Urinary bladder (tissue), 4 donors: ENCODE data around the gene CYP3A5. TPM values are rescaled to one million over a fixed set of nuclear protein-coding genes. Genes with fewer than 3 reads are reported as not detected.
"Not testable (repeated sequence)": the region's sequence is repeated elsewhere in the genome, so short reads cannot be mapped to it uniquely, and the experiment has no call there.

Source experiments
- DNase-seq: peaks from one replicate; pipeline ENCODE4 v3.0.0-alpha.2; 2015; ENCODE audit errors: extremely low spot score
- H3K27ac ChIP-seq: one replicate; pipeline ENCODE4 v1.5.1; 2013; ENCODE audit warnings: low read depth, mild to moderate bottlenecking, moderate library complexity
- H3K36me3 ChIP-seq: one replicate; pipeline ENCODE4 v1.6.1; 2013; ENCODE audit warnings: mild to moderate bottlenecking, moderate library complexity; ENCODE audit not compliant: insufficient read depth
- H3K4me1 ChIP-seq: one replicate; pipeline ENCODE4 v1.6.1; 2013; ENCODE audit warnings: mild to moderate bottlenecking, moderate library complexity; ENCODE audit not compliant: insufficient read depth
- H3K4me3 ChIP-seq: one replicate; pipeline ENCODE4 v1.5.1; 2013; ENCODE audit warnings: low read depth, low read length
- WGBS: extraction: QIAGEN DNeasy Blood & Tissue Kit; methylation state at CpG from one replicate; pipeline ENCODE4 v1.1.7; 2013; 5-methylcytosine and 5-hydroxymethylcytosine counted together
- polyA plus RNA-seq: library from polyadenylated mRNA; stranded (reverse); fragments of 200-250 nt; gene quantifications from one replicate; pipeline ENCODE4 v1.2.3, GENCODE V29; 2013
- total RNA-seq: library from RNA; depleted of rRNA; stranded (reverse); fragments of >200 nt; gene quantifications from one replicate; pipeline ENCODE4 v1.2.3, GENCODE V29; 2014
- donor health status: healthy with polysubstance abuse.
- donor health status: healthy.

CYP3A5 gene
- total and polyA plus RNA-seq, 2 donors = 7.1 to 29.9 TPM

DNA sequence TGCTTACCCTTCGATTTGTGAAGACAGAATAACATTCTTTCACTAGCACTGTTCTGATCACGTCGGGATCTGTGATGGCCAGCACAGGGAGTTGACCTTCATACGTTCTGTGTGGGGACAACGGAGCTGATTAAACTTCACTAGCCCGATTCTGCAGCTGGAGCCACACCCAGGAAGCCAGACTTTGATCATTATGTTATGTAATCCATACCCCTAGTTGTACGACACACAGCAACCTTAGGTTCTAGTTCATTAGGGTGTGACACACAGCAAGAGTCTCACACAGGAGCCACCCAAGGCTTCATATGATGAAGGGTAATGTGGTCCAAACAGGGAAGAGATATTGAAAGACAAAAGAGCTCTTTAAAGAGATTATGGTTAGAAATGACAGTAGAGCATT lies 7.2 kb downstream of the CYP3A5 start:
- WGBS = 90% methylated on average over 7 of the region's 7 CpGs
- H3K36me3 ChIP-seq = peaks cover 6% of the 10 kb centered on the region
- H3K27ac ChIP-seq = no peak overlapping the region
- no peak overlapping the region for H3K4me3 ChIP-seq
- no peaks in the 10 kb centered on the region for H3K4me1 ChIP-seq
- DNase-seq = no peak

DNA sequence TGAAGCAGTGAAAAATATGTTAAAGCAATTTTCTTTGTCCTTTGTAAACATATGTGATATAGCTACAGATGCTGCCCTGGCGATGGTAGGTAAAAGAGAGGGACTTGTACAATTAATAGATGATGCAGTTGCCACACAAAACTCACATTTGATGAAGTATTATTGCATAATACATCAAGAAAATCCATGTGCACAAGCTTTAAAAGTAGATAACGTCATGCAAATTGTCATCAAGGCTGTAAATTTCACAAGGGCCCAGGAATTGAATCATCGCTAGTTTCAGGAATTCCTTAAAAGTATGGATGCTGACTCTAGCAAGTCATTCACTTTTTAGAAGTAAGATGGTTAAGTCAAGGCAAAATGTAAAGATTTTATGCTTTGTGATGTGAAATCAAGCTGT lies 10.0 kb downstream of the CYP3A5 start:
- H3K36me3 ChIP-seq = peaks cover 6% of the 10 kb centered on the region
- no peak overlapping the region for H3K27ac ChIP-seq
- no peak for DNase-seq
- H3K4me3 ChIP-seq = no peak overlapping the region
- H3K4me1 ChIP-seq = no peaks in the 10 kb centered on the region
- 84% methylated on average over 3 of the region's 3 CpGs for WGBS

DNA sequence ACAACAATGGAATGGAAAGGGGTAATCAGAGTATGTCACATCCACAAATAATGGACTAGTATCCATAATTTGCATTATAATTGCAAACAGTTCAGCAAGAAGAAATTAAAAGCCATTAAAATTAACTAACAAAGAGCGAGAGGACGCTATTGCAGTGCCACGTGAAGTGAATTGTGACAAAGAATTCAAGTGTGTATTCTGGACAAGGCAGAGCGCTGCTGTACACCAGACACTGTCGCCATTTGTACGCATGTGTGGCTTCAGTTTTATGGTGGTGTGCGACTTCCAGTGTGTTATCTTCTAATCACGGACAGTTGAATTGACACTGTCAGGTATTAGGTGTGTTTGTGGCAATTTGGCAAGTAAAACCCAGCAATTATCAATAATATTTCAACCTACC lies 11.3 kb downstream of the CYP3A5 start:
- 95% methylated on average over 8 of the region's 8 CpGs for WGBS
- no peak for DNase-seq
- Histone ChIP-seq H3K4me3 (no peak overlapping the region), H3K27ac (no peak overlapping the region), H3K36me3 (peaks cover 2% of the 10 kb centered on the region), H3K4me1 (no peaks in the 10 kb centered on the region)

DNA sequence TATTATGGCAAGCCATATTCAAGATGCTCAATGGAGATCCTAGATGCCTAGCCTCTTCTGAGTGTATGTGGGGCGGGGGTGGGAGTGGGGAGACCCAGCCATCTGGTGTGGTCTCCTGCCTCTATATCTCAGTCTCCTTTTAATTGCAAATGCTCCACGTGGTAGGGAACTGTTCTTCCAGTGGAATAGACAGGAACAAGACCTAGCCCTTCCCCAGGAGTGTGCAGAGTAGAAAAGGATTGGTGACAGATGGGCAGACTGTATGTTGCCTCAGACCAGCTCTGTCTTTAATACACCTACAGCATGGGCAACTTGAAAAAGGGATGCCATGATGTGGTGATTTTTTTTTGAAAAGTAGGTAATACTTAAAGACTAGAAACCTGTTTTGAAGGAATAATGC lies 12.6 kb downstream of the CYP3A5 start:
- Histone ChIP-seq H3K4me1 (no peaks in the 10 kb centered on the region), H3K27ac (no peak overlapping the region), H3K4me3 (no peak overlapping the region), H3K36me3 (peaks cover 4% of the 10 kb centered on the region)
- 69% methylated on average over 2 of the region's 2 CpGs for WGBS
- DNase-seq = no peak

DNA sequence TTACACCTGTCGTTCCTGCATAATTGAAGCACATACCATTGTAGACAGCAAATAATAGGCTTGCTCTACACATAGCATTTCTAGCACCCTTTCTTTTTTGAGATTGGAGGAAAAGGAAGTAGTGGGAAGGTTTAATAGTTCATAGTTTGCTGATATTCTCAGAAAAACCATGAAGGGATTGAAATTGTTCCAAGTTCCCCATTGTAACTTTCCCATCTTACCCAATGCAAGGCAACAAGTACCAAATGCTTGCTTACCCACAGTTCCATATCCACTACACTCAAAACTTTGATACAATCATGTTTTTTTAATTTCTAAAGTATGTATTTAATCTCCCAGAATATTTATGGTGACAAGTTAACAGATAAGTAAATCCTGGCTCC lies 13.8 kb downstream of the CYP3A5 start:
- H3K36me3 ChIP-seq = peaks cover 4% of the 10 kb centered on the region
- DNase-seq = no peak
- no peak overlapping the region for H3K27ac ChIP-seq
- H3K4me3 ChIP-seq = no peak overlapping the region
- 91% methylated on average over 1 of the region's 1 CpG for WGBS
- H3K4me1 ChIP-seq = no peaks in the 10 kb centered on the region

DNA sequence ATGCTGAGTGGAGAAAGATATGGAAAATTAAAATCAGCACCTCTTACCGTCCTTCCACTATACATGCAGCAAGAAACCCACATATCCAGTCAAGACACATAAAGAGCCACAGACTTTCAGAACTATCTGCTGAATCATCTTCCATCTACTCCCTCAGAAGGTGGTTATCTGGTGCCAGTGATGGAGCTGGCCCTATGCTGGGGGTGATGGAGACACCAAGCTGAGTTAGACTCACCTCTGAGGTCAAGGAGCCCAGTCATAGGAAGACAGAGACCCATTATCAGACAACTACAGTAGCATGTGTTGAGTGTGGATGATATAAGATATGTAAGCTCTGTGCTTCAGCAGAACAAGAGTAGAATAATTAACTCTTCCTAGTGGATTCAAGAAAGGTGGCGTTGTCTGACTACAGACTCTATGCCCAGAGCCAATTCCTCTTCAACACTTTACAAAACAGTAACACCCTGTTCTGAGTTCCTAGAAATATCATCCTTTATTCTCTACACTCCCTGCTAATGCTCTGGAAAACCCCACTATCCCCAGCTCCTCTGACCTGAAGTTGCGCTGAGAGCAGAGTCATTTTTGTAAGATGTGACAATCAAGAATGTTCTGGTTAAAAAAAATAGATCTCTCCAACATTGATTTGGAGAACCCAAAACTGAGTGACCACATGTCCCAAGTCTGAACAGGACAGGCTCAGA lies 14.3 kb downstream of the CYP3A5 start:
- Histone ChIP-seq H3K36me3 (peaks cover 4% of the 10 kb centered on the region), H3K4me1 (no peaks in the 10 kb centered on the region), H3K4me3 (no peak overlapping the region), H3K27ac (no peak overlapping the region)
- WGBS = 95% methylated on average over 3 of the region's 3 CpGs
- DNase-seq = no peak

DNA sequence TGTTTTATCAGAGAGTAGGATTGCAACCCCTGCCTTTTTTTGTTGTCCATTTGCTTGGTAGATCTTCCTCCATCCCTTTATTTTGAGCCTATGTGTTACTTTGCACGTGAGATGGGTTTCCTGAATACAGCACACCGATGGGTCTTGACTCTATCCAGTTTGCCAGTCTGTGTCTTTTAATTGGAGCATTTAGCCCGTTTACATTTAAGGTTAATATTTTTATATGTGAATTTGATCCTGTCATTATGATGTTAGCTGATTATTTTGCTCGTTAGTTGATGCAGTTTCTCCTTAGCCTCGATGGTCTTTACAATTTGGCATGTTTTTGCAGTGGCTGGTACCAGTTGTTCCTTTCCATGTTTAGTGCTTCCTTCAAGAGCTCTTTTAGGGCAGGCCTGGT lies 21.9 kb downstream of the CYP3A5 start:
- WGBS = 90% methylated on average over 5 of the region's 5 CpGs
- not testable (repeated sequence) for H3K27ac ChIP-seq

DNA sequence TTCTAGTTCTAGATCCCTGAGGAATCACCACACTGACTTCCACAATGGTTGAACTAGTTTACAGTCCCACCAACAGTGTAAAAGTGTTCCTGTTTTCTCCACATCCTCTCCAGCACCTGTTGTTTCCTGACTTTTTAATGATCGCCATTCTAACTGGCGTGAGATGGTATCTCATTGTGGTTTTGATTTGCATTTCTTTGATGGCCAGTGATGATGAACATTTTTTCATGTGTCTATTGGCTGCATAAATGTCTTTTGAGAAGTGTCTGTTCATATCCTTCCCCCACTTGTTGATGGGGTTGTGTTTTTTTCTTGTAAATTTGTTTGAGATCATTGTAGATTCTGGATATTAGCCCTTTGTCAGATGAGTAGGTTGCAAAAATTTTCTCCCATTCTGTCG lies 25.2 kb downstream of the CYP3A5 start:
- H3K4me3 ChIP-seq, H3K27ac ChIP-seq: not testable (repeated sequence)
- 93% methylated on average over 2 of the region's 3 CpGs for WGBS

More for the DNA sequence above, 21.9 kb downstream of the CYP3A5 start:
- H3K4me1 ChIP-seq, DNase-seq, H3K36me3 ChIP-seq, H3K4me3 ChIP-seq: not testable (repeated sequence)

DNA sequence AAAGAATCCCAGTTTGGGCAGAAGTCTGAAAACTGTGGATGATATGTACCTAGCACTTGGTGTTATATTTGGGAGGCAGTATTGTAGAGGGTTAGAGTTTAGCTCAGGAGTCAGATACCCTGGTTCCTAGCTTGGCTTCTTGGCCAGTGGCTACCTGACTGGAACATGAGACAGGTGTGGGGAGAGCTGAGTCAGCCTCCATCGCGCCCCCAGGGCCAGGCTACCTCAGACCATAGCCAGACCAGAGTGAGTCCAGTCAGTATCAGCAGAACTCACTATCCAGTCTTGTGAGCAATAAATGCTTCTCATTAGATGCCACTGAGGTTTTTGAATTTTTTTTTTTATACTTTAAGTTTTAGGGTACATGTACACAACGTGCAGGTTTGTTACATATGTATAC lies 26.0 kb downstream of the CYP3A5 start:
- WGBS = 95% methylated on average over 3 of the region's 3 CpGs
- Histone ChIP-seq H3K27ac (no peak overlapping the region), H3K4me3 (no peak overlapping the region), H3K4me1 (no peaks in the 10 kb centered on the region), H3K36me3 (no peaks in the 10 kb centered on the region)
- no peak for DNase-seq

More for the DNA sequence above, 25.2 kb downstream of the CYP3A5 start:
- not testable (repeated sequence) for DNase-seq, H3K4me1 ChIP-seq, H3K36me3 ChIP-seq

DNA sequence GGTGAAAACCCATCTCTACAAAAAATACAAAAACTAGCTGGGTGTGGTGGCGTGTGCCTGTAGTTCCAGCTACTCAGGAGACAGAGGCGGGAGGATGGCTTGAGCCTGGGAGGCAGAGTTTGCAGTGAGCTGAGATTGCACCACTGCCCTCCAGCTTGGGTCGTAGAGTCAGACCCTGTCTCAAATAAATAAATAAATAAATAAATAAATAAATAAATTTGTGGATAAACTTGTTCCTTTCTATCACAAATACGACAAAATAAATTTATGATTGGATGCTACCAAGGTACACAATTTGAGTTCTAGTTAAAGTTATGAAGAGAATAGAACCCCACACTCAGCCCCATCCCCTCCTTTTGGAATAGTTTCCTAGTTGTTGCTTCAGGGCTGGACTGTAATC lies 26.5 kb downstream of the CYP3A5 start:
- not testable (repeated sequence) for H3K27ac ChIP-seq, H3K4me1 ChIP-seq, H3K4me3 ChIP-seq, DNase-seq, H3K36me3 ChIP-seq
- WGBS = 93% methylated on average over 4 of the region's 4 CpGs

DNA sequence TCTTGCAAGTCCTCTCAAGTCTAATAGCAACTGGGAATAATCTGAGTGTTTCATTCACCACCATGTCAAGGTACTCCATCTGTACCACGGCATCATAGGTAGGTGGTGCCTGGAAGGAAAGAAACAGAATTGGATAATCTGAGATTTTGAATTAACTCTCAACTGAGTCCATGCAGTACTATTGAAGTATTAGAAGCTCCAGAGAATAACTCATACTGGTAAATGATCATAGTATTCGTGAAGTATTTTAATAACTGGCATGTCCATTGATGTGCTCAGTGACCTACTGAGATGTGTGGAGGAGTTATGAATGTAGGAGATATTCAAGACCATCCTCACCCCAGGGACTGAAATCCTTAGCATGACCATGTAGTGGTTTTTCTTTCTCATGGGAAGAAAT lies 27.1 kb downstream of the CYP3A5 start:
- H3K4me1 ChIP-seq = no peaks in the 10 kb centered on the region
- H3K36me3 ChIP-seq = no peaks in the 10 kb centered on the region
- 97% methylated on average over 2 of the region's 2 CpGs for WGBS
- no peak overlapping the region for H3K27ac ChIP-seq
- H3K4me3 ChIP-seq = no peak overlapping the region
- no peak for DNase-seq

DNA sequence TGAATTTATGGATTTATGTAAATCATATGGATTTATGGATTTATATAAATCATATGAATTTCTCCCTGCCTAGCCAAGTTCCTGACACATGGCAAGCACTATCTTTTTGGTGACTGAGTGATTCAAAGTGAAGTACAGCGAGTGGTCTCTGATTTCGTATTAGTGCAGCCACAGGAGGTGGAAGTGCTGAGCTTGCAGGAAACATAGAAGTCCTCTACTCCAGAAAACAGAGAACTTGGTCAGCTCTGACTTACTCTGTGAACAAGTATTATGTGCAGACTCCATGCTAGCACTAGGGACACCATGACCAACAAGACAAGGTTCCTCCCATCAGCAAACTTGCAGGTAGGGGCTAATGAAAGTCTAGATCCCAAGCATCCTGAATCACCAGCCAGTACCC lies 28.5 kb downstream of the CYP3A5 start:
- Histone ChIP-seq H3K36me3 (no peaks in the 10 kb centered on the region), H3K4me3 (no peak overlapping the region), H3K4me1 (no peaks in the 10 kb centered on the region), H3K27ac (no peak overlapping the region)
- no peak for DNase-seq
- WGBS = 95% methylated on average over 2 of the region's 2 CpGs

DNA sequence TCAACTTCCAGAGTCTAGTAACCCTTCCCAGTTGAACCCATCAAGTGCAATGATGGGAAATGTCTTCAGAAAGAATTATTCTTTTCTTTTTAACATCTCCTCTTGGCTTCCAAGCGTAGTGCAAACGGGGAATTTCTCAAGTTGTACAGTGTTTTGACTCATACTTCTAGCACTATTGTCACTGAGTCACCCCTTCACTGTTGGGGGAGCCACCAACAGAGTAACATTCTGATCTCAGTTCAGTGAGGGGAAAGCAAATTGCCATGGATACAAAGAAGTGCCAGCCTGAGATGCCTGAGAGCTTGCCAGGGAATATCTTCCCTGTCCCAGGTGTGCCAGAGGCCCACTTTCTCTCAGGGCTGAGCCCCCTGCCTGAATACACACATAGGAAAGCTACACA lies 31.0 kb downstream of the CYP3A5 start:
- Histone ChIP-seq H3K27ac (no peak overlapping the region), H3K4me1 (no peaks in the 10 kb centered on the region), H3K36me3 (peaks cover 2% of the 10 kb centered on the region), H3K4me3 (no peak overlapping the region)
- no peak for DNase-seq
- 94% methylated on average over 2 of the region's 2 CpGs for WGBS

DNA sequence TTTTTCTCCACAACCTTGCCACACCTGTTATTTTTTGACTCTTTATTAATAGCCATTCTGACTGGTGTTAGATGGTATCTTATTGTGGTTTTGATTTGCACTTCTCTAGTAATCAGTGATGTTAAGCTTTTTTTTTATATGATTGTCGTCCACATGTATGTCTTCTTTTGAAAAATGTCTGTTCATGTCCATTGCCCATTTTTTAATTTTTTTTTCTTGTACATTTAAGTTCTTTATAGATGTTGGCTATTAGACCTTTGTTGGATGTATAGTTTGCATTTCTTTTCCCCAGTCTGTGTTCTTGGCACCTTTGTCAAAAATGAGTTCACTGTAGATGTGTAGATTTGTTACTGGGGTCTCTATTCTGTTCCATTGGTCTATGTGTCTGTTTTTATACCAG lies 34.2 kb downstream of the CYP3A5 start:
- no peak overlapping the region for H3K4me3 ChIP-seq
- no peak overlapping the region for H3K27ac ChIP-seq
- H3K4me1 ChIP-seq = no peaks in the 10 kb centered on the region
- H3K36me3 ChIP-seq = peaks cover 2% of the 10 kb centered on the region
- no peak for DNase-seq
- WGBS = 97% methylated on average over 1 of the region's 1 CpG

DNA sequence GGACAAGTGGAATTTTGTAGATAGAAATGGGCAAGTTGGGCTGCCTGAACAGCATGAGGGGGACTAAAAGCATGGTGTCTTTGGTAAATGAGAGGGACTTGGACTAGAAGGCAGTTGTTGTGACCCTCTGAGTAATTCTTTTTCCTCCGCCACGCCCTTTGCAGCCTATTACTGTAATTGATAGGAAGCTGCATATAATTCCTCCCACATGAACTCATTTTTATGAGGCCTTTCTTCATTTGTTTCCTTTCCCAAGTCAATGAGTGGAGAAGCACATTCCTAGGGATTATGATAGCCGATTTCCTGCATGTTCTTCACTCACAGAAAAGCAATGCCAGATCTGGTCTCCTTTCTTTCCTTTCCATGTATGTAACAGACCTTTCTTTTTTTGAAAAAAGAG lies 35.4 kb downstream of the CYP3A5 start:
- Histone ChIP-seq H3K27ac (no peak overlapping the region), H3K4me1 (no peaks in the 10 kb centered on the region), H3K36me3 (peaks cover 2% of the 10 kb centered on the region), H3K4me3 (no peak overlapping the region)
- WGBS = 88% methylated on average over 3 of the region's 3 CpGs
- DNase-seq = no peak
